Ascending aorta (tissue), 2 donors: ENCODE results near the gene SIX4. TPM values are rescaled to one million over a fixed set of nuclear protein-coding genes. Genes with fewer than 3 reads are reported as not detected.
"Not testable (repeated sequence)": the region's sequence is repeated elsewhere in the genome, so short reads cannot be mapped to it uniquely, and the experiment has no call there.

Experiments
- DNase-seq, 2 donors: peaks; one replicate each; pipeline ENCODE4 v3.0.0-alpha.2; 2019; ENCODE audit warnings: low spot score in 2 of 2
- H3K27ac ChIP-seq, 2 donors: fragments of 200-600 bp; sonication (generic); one replicate each; pipeline ENCODE4 v1.5.1; 2016 to 2017; ENCODE audit warnings: mild to moderate bottlenecking in 1 of 2
- H3K27me3 ChIP-seq: fragments of 200-600 bp; sonication (generic); one replicate; pipeline ENCODE4 v1.5.1; 2017
- H3K36me3 ChIP-seq, 2 donors: fragments of 200-600 bp; sonication (generic); one replicate each; pipeline ENCODE4 v1.5.1; 2016
- H3K4me1 ChIP-seq, 2 donors: fragments of 200-600 bp; sonication (generic); one replicate each; pipeline ENCODE4 v1.5.1; 2016 to 2017; ENCODE audit warnings: mild to moderate bottlenecking in 1 of 2
- H3K4me3 ChIP-seq, 2 donors: fragments of 200-600 bp; sonication (generic); one replicate each; pipeline ENCODE4 v1.5.1; 2016 to 2017; ENCODE audit warnings: mild to moderate bottlenecking in 1 of 2
- H3K9me3 ChIP-seq, 2 donors: fragments of 200-600 bp; sonication (generic); one replicate each; pipeline ENCODE4 v1.5.1; 2016
- CTCF ChIP-seq, 3 experiments: fragments of 200-600 bp in 2 of 3; fragments of 450-650 bp in 1 of 3; sonication (generic) in 2 of 3; IDR thresholded peaks; one replicate each; pipeline ENCODE4 v1.5.1; 2016 to 2019; ENCODE audit warnings: antibody characterized with exemption in 3 of 3, mild to moderate bottlenecking in 1 of 3, moderate library complexity in 1 of 3
- intact Hi-C: fragments of 100-400 bp; cut with DNase I; formaldehyde crosslinking; loops from one replicate; pipeline ENCODE4 v1.15.1; 2023
- total RNA-seq: library from RNA; depleted of rRNA; stranded (reverse); fragments of >200 nt; gene quantifications from one replicate; pipeline ENCODE4 v1.1.0, GENCODE V29; 2016

The SIX4 gene
- total RNA-seq, 1 donor from 2014 or later, result 1.4 TPM

- no peaks in the 10 kb centered on the region for H3K36me3 ChIP-seq
- no peak for TF ChIP-seq CTCF (IDR thresholded peaks at IDR 0.05)
- DNase-seq, result no peak
- H3K27ac ChIP-seq, result no peak overlapping the region
- no peak overlapping the region for H3K4me3 ChIP-seq
- no peaks in the 10 kb centered on the region for H3K9me3 ChIP-seq
- no peaks in the 10 kb centered on the region for H3K27me3 ChIP-seq
- H3K4me1 ChIP-seq, result peaks cover 0 to 12% of the 10 kb centered on the region in 2 donors
- intact Hi-C loops, result loop anchor here (10.0 kb wide), 1 partner anchor 462 kb away; no protein-coding TSS in a partner anchor
Measured at GRCh38 chr14:60732840-60733483, 8.8 kb upstream of the SIX4 start.

- not testable (repeated sequence) for H3K4me3 ChIP-seq, H3K9me3 ChIP-seq, H3K27ac ChIP-seq, DNase-seq, H3K4me1 ChIP-seq, H3K36me3 ChIP-seq, H3K27me3 ChIP-seq
- intact Hi-C loops, result loop anchor here (10.0 kb wide), 1 partner anchor 464 kb away; no protein-coding TSS in a partner anchor
Measured at GRCh38 chr14:60731291-60731690, 7.1 kb upstream of the SIX4 start.

DNA sequence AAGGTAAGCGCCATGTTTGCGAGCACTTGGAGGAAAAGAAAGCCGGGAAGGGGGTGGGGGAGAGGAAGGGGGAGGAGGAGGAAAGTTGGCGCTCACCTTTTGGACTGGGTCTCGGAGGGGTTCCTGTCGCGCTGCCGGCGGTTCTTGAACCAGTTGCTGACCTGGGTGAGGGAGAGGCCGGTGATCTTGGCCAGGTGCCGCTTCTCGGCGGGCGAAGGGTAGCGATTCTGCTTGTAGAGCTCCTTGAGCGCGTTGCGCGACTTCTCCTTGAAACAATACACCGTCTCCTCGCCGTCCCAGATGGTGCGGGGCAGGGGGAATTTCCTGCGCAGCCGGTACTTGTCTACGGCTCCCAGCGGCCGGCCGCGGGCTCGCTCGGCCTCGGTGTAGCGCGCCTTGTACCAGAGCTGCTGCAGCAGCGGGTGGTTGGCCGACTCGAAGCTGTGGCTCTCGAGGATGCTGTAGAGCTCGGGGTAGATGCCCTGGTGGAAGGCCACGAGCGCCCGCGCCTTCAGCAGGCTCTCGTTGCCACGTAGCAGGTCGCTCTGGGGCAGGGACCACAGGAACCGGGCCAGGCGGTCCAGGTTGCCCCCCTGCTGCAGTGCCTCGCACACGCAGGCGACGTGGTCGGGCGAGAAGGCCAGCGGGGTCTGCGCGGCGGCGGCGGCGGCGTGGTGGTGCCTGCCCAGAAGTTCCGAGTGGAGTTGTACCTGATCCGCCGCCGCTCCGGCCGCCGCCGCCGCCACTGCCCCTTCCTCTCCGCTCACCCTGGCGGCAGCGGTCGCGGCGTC, 840 bp downstream of the SIX4 start:
- DNase-seq, result peak in 1 of 2 donors; percentile 75
- no peak for TF ChIP-seq CTCF (IDR thresholded peaks at IDR 0.05)
- Histone ChIP-seq H3K27me3 (no peaks in the 10 kb centered on the region), H3K4me3 (peak overlapping the region; percentile 75 to 76), H3K4me1 (no peaks in the 10 kb centered on the region), H3K27ac (peak overlapping the region; percentile 73 to 77), H3K36me3 (no peaks in the 10 kb centered on the region), H3K9me3 (no peaks in the 10 kb centered on the region)
- intact Hi-C loops, result loop anchor here (1.0 to 5.0 kb wide), 3 partner anchors 54 to 257 kb away; no protein-coding TSS in a partner anchor

GRCh38 chr14:60722357-60723115, 1.6 kb downstream of the SIX4 start:
- no peak for DNase-seq
- no peaks in the 10 kb centered on the region for H3K9me3 ChIP-seq
- peak overlapping the region; percentile 75 to 76 for H3K4me3 ChIP-seq
- intact Hi-C loops, result loop anchor here (1.0 to 5.0 kb wide), 3 partner anchors 55 to 258 kb away; no protein-coding TSS in a partner anchor
- no peak for TF ChIP-seq CTCF (IDR thresholded peaks at IDR 0.05)
- H3K27ac ChIP-seq, result peak overlapping the region in 1 of 2 donors; percentile 77
- no peaks in the 10 kb centered on the region for H3K27me3 ChIP-seq
- no peaks in the 10 kb centered on the region for H3K4me1 ChIP-seq
- no peaks in the 10 kb centered on the region for H3K36me3 ChIP-seq

GRCh38 chr14:60722107-60722356, 2.1 kb downstream of the SIX4 start:
- peak overlapping the region; percentile 75 to 76 for H3K4me3 ChIP-seq
- intact Hi-C loops, result loop anchor here (5.0 kb wide), 2 partner anchors 55 to 65 kb away; no protein-coding TSS in a partner anchor
- H3K27me3 ChIP-seq, result no peaks in the 10 kb centered on the region
- no peaks in the 10 kb centered on the region for H3K9me3 ChIP-seq
- no peak for DNase-seq
- no peak for TF ChIP-seq CTCF (IDR thresholded peaks at IDR 0.05)
- no peaks in the 10 kb centered on the region for H3K4me1 ChIP-seq
- no peak overlapping the region for H3K27ac ChIP-seq
- H3K36me3 ChIP-seq, result no peaks in the 10 kb centered on the region
